DMS 273 treated with DMSO at 0.1 percent for 48 hours (cell line): ENCODE data around the gene CHST14.
A peak's percentile ranks its signal among the peaks of the same experiment; 100 is the strongest.
"Not testable (repeated sequence)": the region's sequence is repeated elsewhere in the genome, so short reads cannot be mapped to it uniquely, and the experiment has no call there.

ENCODE experiments used
- DNase-seq: peaks from one replicate; lab custom pipeline; 2025; lab: John Stamatoyannopoulos, UW

The CHST14 gene

DNA sequence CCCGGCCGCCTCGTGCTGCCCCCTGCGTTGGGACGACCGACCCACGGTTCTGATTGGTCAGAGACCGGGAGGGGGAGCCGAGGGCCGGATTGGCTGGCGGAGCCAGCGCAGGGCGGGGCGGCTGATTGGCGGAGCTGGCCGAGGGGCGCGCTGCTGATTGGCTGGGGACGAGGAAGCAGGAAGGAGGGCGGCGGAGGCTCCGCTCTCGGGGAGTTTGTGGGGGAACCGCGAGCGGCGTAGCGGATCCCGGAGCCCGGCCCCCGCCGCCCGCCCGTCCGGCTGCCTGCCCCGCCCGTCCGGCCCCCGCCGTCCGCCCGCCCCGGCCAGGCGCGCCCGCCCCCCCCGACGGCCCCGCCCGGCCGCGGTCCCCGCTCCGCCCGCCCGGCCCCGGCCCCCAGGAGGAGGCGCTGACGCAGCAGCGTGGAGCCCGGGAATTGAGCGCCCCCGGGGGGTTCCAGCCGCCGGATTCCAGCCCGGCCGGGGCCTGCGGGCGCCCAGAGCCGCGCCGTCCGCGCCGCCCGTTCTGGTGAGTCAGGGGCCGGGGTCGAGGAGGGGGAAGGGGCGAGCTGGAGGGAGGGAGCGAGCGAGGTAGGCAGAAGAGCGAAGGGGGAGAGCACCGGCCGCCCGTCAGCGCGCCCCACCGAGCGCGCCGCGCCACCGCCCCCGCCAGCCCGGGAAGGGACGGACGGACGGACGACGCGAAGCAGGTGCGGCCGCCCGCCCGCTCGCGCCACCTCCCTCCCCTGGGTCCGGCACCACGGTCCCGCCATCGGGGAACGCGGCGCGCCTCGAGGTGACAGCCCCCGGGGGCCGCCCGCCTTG lies 29.8 kb upstream of the CHST14 start, which contains the start of gene BAHD1:
Gene BAHD1, plus strand, starts transcription at position 211 of the 822 bp plus-strand sequence. CDS start 17,512 bp downstream, outside the sequence.
- peak; percentile 80 for DNase-seq

- no peak for DNase-seq
Observed at GRCh38 chr15:40441565-40442531, 28.9 kb upstream of the CHST14 start.

DNA sequence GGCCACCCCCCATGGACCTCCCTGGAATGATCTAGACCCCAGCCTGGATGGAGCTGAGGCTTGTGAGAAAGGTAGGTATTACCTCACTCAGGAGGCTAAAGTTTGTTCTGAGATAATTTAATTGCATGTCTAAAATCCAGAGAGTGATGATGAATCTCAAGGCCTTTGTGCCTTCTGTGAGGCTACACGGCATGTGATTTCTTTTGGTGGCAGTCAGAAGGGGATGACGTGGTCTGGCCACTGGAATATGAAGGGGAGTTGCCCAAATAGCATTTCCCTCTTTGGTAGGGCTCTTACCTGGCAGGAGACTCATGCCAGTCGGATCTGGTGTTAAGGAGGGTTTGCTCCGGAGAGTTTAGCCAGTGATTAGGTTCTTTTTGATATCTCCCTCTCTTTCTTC lies 27.5 kb upstream of the CHST14 start:
- no peak for DNase-seq

DNA sequence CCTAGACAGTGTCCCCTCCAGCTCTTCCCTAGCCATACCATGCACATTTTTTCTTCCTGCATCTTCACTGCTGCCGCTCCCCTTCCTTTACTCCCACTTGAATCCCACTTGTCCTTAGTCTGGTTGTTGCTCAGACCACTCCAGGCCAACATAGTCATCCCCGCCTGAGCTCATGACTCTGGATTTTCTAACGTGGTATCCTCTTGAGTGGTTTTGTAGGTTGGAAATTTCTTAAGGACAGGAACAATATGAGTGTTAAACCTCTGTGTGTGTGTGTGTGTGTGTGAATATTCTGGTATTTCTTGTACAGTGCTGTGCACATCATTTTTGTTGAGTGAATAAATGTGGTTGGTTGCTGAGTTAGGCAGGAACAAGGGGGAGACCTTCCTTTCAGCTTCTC lies 26.9 kb upstream of the CHST14 start:
- DNase-seq, result no peak

DNA sequence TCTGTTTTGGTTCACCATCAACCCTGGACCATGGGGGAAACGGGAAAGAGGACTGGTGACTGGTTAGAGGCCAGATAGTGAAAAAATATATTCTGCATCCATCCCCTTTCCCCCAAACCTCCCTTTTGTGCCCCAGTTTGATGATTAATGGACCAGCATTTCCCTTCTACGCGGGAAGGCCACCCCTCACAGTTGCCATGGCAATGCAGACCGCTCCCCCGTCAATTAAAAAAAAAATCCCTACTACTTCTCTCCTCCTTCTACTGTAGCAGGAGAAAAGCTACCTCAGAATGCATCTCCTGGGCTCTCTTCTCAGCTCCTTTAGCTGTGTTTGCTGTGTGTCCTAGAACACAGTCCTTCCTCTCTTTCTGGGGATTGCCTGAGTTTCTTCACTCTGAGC lies 26.0 kb upstream of the CHST14 start:
- no peak for DNase-seq

DNA sequence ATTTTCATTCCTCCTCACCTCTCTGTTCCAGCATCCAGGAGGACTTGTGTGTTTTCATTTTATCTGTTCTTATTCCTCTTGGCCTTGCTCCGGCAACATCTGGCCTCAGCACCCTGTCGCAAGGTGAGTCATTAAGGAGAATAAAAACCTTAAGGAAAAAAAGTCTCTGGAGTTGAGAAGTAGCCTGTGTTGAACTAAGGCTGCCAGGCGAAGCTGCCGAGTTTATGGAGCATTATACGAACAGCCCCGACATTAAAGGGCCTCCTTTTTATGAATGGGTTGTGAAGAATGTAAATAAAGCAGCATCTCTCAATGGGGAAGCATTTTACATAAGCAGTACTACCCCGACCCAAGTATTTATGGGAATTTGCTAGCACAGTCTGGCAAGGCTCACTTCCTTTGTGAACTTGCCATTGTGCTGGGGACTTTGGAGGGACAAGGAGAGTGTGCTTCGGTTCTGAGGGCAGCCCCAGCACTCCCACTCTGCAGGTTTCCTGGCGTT lies 25.3 kb upstream of the CHST14 start:
- DNase-seq, result no peak

GRCh38 chr15:40446144-40446543 lies 24.6 kb upstream of the CHST14 start:
- DNase-seq, result no peak

GRCh38 chr15:40448354-40448753 lies 22.4 kb upstream of the CHST14 start:
- no peak for DNase-seq

DNA sequence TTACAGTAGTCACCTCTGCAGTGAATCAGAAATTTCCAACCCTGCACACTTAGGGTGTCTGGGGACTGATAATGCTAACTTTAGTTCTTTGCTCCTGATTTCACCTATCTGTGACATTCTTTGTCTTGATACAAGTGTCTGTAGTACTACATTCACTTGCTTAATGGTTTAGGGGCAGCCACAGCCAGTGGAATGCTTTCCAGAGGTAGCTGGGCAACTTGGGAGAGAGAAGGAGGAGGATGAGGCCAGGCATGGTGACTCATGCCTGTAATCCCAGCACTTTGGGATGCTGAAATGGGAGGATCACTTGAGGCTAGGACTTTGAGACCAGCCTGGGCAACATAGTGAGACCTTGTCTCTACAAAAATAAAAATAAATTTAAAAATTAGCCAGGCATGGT lies 21.5 kb upstream of the CHST14 start:
- DNase-seq, result no peak

GRCh38 chr15:40450047-40450446 lies 20.7 kb upstream of the CHST14 start:
- no peak for DNase-seq

DNA sequence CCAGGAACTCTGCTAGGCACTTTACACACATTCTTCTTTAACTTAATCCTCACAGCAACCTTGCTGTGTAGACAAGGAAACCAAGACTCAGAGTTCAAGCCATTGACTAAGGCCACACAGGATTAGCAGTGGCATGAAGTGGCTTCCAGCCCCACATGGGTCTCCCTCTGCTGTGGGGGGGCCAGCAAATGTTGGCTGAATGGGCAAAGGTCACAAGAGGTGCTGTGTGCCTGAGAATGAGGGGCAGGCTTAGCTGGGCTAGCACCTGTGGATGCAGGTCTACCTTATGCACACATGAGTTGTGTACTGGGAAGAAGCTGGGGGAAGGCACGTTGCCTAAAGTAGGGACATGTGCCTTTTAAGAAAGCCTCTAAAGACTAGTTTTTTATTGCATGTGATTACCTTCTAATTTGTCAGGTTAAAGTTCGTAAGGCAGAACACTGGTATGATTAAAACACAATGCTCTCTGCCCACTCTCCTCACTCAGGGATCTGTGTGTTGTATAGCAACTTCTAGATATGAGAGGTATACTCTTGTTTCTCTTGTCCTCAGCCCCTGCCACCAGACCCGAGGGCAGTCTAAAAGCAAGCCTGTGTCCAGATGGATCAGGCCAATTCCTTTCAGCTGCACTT lies 19.1 kb upstream of the CHST14 start:
- no peak for DNase-seq

DNA sequence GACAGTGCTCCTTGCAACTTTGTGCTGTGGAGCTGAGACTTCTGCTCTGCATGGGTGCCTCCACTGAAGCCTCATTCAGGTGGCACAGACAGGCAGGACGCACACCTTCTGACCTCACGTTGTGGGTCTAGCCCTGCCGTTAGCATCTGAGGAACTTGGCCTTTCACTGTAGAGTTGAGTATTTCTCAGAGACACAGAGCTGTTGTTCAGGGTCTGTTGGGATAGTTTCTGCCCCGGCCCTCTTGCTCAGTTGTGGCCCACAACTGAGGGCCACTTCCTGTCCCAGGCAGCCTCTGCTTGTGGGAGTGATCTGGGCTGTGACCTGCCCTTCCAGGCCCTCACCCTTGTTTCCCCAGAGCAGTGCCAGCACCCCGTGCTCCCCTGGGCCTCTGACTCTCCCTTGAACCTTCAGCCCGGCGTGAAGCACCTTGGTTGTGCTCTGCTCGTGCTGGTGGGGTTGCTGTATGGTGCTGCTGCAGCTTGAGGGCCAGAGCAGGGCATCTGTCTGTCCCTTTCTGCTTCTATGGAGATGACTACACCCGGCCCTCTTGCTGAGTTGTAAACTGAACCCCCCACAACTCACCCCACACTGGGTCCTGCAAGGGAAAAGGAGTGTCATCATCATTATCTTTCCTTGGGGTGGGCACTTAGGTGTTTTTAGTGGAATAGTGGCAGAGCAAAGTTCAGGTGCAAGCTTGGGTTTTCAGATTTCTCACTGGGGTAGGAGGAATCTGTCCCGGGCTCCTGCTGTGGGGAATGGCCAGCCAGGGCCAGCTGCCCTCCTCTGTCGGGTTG lies 18.3 kb upstream of the CHST14 start:
- DNase-seq, result no peak

DNA sequence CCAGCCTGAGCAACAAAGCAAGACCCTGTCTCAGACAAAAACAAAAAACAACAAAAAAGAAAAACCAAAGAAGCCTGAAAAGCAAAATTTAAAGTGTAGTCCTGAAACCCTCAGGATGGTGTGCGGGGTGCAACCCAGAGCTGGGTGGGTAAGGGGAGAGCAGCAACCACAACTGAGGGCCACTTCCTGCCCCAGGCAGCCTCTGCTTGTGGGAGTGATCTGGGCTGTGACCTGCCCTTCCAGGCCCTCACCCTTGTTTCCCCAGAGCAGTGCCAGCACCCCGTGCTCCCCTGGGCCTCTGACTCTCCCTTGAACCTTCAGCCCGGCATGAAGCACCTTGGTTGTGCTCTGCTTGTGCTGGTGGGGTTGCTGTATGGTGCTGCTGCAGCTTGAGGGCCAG lies 16.8 kb upstream of the CHST14 start:
- DNase-seq, result not testable (repeated sequence)

- DNase-seq, result no peak
Observed at GRCh38 chr15:40454904-40455391, 15.8 kb upstream of the CHST14 start.

GRCh38 chr15:40456299-40456712 lies 14.5 kb upstream of the CHST14 start:
- no peak for DNase-seq

DNA sequence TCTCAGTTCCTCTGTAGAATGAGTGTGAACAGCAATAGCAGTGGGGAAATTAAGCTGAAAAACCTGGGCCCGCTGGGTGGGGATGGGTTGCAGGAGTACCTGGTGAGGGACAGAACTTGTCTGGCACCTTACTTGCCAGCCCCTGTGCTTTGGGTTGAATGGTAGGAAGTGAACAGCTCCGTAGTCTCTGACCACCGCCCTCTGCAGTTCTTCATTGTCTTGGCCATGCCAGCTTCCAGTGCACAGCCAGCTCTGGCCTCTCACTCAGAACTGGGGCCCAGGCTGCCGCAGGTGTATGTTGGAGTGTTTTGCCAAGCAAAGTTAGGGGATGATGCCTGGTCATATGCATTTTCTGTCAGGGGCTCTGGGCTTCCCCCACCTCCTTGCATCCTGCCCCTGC lies 14.0 kb upstream of the CHST14 start:
- DNase-seq, result no peak

DNA sequence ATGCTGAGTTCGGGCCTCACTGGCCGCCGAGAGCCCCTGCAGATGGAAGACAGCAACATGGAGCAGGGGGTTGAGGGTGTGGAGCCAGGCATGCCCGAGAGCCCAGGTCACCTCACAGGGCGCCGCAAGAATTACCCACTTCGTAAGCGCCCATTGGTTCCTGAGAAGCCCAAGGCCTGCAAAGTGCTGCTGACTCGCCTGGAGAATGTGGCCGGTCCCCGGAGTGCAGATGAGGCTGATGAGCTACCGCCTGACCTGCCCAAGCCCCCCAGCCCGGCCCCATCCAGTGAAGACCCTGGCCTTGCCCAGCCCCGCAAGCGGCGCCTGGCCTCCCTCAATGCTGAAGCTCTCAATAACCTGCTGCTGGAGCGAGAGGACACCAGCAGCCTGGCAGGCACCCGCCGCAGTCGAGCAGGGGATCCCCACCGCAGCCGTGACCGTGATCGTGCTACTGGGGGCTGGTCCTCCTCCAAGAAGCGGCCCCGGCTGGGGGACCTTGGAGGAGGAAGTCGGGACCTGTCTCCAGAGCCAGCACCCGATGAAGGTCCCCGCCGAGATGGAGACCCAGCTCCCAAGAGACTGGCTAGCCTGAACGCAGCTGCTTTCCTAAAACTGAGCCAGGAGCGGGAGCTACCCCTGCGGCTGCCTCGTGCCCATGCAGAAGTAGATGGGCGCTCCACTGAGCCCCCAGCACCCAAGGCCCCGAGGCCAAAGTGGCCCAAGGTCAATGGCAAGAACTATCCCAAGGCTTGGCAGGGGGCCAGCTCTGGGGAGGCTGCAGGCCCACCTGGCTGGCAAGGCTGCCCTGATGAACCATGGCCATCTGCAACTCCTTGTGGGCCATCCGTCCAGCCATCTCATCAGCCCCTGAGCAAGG lies 12.1 kb upstream of the CHST14 start:
- DNase-seq, result no peak

GRCh38 chr15:40459391-40460015 lies 11.3 kb upstream of the CHST14 start:
- no peak for DNase-seq

- DNase-seq, result no peak
Observed at GRCh38 chr15:40460404-40460803, 10.4 kb upstream of the CHST14 start.

DNA sequence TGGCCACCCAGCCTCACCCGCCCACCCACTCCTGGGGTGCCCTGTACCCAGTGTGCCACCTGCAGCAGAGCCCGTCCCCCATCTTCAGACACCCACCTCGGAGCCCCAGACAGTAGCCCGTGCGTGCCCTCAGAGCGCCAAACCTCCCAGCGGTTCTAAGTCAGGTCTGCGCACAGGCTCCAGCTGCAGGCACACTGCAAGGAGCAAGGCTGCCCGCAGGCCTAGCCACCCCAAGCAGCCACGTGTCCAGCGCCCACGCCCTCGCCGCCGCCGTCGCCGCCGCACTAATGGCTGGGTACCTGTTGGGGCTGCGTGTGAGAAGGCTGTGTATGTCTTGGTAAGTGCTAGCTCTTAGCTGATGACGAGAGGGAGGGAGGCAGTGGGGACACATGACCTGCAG lies 8.8 kb upstream of the CHST14 start:
- DNase-seq, result no peak
